ENCODE results near the gene LAMA2.

DNA sequence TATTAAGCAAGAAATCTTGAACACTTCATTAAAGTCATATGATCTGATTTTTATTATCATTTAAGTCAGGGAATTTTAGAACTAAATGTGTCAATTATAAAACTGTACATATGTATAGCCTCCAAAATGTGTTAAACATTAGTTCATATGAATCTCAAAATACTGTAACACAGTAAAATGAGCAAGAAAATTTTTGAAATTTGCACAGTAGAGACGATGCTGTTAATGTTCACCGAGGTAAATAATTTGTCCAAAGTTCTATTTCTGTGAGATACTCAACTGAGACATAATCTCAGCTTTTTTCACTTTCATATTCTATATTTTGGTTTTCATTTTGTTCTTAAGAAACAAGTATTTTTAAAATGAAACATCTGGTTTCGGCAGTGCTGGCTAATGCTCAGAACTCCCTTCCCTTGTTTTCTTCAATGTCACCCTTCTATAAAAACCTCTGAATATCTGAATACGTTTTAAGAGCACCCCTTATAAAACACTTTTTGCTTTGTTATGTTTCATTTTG, 353.1 kb downstream of the LAMA2 start:
- TF ChIP-seq GATA3 (IDR thresholded peaks at IDR 0.05; ENCODE audit: low read depth, low read length): no peak
- no peak for TF ChIP-seq GATA2 (IDR thresholded peaks at IDR 0.05; ENCODE audit: low read depth, low read length)

Data from SH-SY5Y (cell line).